Endodermal cell (in vitro differentiated cells): ENCODE measurements around the gene CAMK4. TPM values are rescaled to one million over a fixed set of nuclear protein-coding genes. Genes with fewer than 3 reads are reported as not detected.

Source experiments
- DNase-seq: peaks from one replicate; pipeline ENCODE4 v3.0.0-alpha.2; 2017
- H3K27ac ChIP-seq: 2 replicates; pipeline ENCODE4 v1.5.1; 2013; ENCODE audit warnings: mild to moderate bottlenecking, low read depth, low read length, moderate library complexity
- H3K27me3 ChIP-seq: 2 replicates; pipeline ENCODE4 v1.6.1; 2013; ENCODE audit warnings: mild to moderate bottlenecking, low read length, moderate library complexity; ENCODE audit not compliant: insufficient read depth, control insufficient read depth, poor library complexity, severe bottlenecking
- H3K36me3 ChIP-seq: 2 replicates; pipeline ENCODE4 v1.7.0; 2013; ENCODE audit warnings: mild to moderate bottlenecking, low read length, moderate library complexity; ENCODE audit not compliant: control insufficient read depth, insufficient read depth
- H3K4me1 ChIP-seq: one replicate; pipeline ENCODE4 v1.7.0; 2013; ENCODE audit warnings: low read length; ENCODE audit not compliant: control insufficient read depth, insufficient read depth
- H3K4me3 ChIP-seq: 2 replicates; pipeline ENCODE4 v1.5.1; 2013; ENCODE audit warnings: mild to moderate bottlenecking, low read length, moderate library complexity
- H3K9ac ChIP-seq: 2 replicates; pipeline ENCODE4 v1.6.1; 2013; ENCODE audit warnings: mild to moderate bottlenecking, low read length, moderate library complexity; ENCODE audit not compliant: poor library complexity, severe bottlenecking; ENCODE audit errors: extremely low read depth
- H3K9me3 ChIP-seq: 2 replicates; pipeline ENCODE4 v1.6.1; 2013; ENCODE audit warnings: mild to moderate bottlenecking, low read length, moderate library complexity; ENCODE audit not compliant: control insufficient read depth
- H3K27ac Mint-ChIP-seq: 2 replicates; pipeline ENCODE4 v1.8.0; 2020; ENCODE audit warnings: mixed read lengths
- H3K27me3 Mint-ChIP-seq: 2 replicates; pipeline ENCODE4 v1.8.0; 2021; ENCODE audit warnings: mild to moderate bottlenecking, mixed read lengths; ENCODE audit not compliant: insufficient read depth
- H3K36me3 Mint-ChIP-seq: 2 replicates; pipeline ENCODE4 v1.8.0; 2020; ENCODE audit warnings: low read depth, mixed read lengths
- H3K4me1 Mint-ChIP-seq: 2 replicates; pipeline ENCODE4 v1.8.0; 2020; ENCODE audit warnings: mixed read lengths
- H3K4me3 Mint-ChIP-seq: 2 replicates; pipeline ENCODE4 v1.8.0; 2020; ENCODE audit warnings: mild to moderate bottlenecking, moderate library complexity, mixed read lengths
- H3K9me3 Mint-ChIP-seq: 2 replicates; pipeline ENCODE4 v1.8.0; 2020; ENCODE audit warnings: mild to moderate bottlenecking, mixed read lengths
- CTCF ChIP-seq: fragments of 200-600 bp; sonication (generic); conservative IDR thresholded peaks from 2 replicates; pipeline ENCODE4 v1.5.0; 2021; ENCODE audit warnings: antibody characterized with exemption, mild to moderate bottlenecking
- WGBS, 2 experiments: methylation state at CpG; one replicate each; pipeline versions ENCODE4 v1.1.5 to v1.1.7; 2013; ENCODE audit warnings: missing lambda C conversion rate in 2 of 2, mixed read lengths in 1 of 2; ENCODE audit not compliant: insufficient coverage in 1 of 2, insufficient read length in 1 of 2; 5-methylcytosine and 5-hydroxymethylcytosine counted together
- total RNA-seq, 2 donors: library from RNA; stranded (reverse); fragmentation: NEBNext Ultra II Directional in 1 of 2; extraction: Animal tissue kit (Norgen Biotek cat#: 25700) in 1 of 2; gene quantifications; 2 replicates in 1 of 2; 3 replicates in 1 of 2; pipeline ENCODE4 v1.2.1, GENCODE V29; 2021

The CAMK4 gene
- total RNA-seq, 2 donors from 2014 or later, result 2.8 to 3.9 TPM

GRCh38 chr5:111194053-111194452 lies 30.1 kb upstream of the CAMK4 start:
- Histone ChIP-seq H3K27me3 (no peaks in the 10 kb centered on the region), H3K36me3 (no peaks in the 10 kb centered on the region), H3K4me3 (no peak overlapping the region), H3K4me1 (no peaks in the 10 kb centered on the region), H3K9ac (no peak overlapping the region), H3K27ac (no peak overlapping the region), H3K9me3 (no peaks in the 10 kb centered on the region)
- H3K36me3 Mint-ChIP-seq, result no peaks in the 10 kb centered on the region
- H3K27me3 Mint-ChIP-seq, result no peaks in the 10 kb centered on the region
- no peaks in the 10 kb centered on the region for H3K4me1 Mint-ChIP-seq
- H3K27ac Mint-ChIP-seq, result no peak overlapping the region
- no peak overlapping the region for H3K4me3 Mint-ChIP-seq
- no peak for DNase-seq
- TF ChIP-seq CTCF, result no peak
- WGBS, 2 experiments, result 60% methylated on average over 1 of the region's 1 CpG; no CpG with 5 or more reads in 1 of the 2 experiments
- H3K9me3 Mint-ChIP-seq, result no peaks in the 10 kb centered on the region

- no CpG with 5 or more reads among the region's 2 CpGs for WGBS, 2 experiments
- Mint-ChIP-seq H3K27me3 (no peaks in the 10 kb centered on the region), H3K36me3 (no peaks in the 10 kb centered on the region), H3K9me3 (no peaks in the 10 kb centered on the region), H3K27ac (no peak overlapping the region), H3K4me3 (no peak overlapping the region), H3K4me1 (no peaks in the 10 kb centered on the region)
- Histone ChIP-seq H3K4me1 (no peaks in the 10 kb centered on the region), H3K27me3 (no peaks in the 10 kb centered on the region), H3K9ac (no peak overlapping the region), H3K9me3 (no peaks in the 10 kb centered on the region), H3K27ac (no peak overlapping the region), H3K36me3 (no peaks in the 10 kb centered on the region), H3K4me3 (no peak overlapping the region)
- no peak for TF ChIP-seq CTCF
- no peak for DNase-seq
Measured at GRCh38 chr5:111194925-111195324, 29.3 kb upstream of the CAMK4 start.

GRCh38 chr5:111197523-111197922 lies 26.7 kb upstream of the CAMK4 start:
- no peak for TF ChIP-seq CTCF
- no peaks in the 10 kb centered on the region for H3K36me3 ChIP-seq
- Mint-ChIP-seq H3K4me3 (no peak overlapping the region), H3K27ac (peak overlapping the region; percentile 32), H3K27me3 (no peaks in the 10 kb centered on the region), H3K36me3 (no peaks in the 10 kb centered on the region), H3K9me3 (no peaks in the 10 kb centered on the region), H3K4me1 (no peaks in the 10 kb centered on the region)
- H3K4me3 ChIP-seq, result no peak overlapping the region
- H3K27me3 ChIP-seq, result no peaks in the 10 kb centered on the region
- peak; percentile 52 for DNase-seq
- WGBS, 2 experiments, result 77 to 83% methylated on average over 1 of the region's 1 CpG
- no peak overlapping the region for H3K27ac ChIP-seq
- no peaks in the 10 kb centered on the region for H3K4me1 ChIP-seq
- no peaks in the 10 kb centered on the region for H3K9me3 ChIP-seq
- H3K9ac ChIP-seq, result no peak overlapping the region
